ENCODE data around the gene RAD18. TPM values are rescaled to one million over a fixed set of nuclear protein-coding genes. Genes with fewer than 3 reads are reported as not detected.

Gene RAD18
- polyA plus RNA-seq, 1 of the 3 experiments (the other 2 are of a cell fraction): 5.7 TPM

- no peaks in the 10 kb centered on the region for H3K27me3 ChIP-seq (ENCODE audit: insufficient read depth)
- H3F3A ChIP-seq (replicated peaks; ENCODE audit: insufficient read depth): no peaks in the 10 kb centered on the region
- H3K4me2 ChIP-seq: no peak overlapping the region
- no peaks in the 10 kb centered on the region for H3K36me3 ChIP-seq (replicated peaks in 1 of 2; ENCODE audit: control insufficient read depth in 1 of 2, insufficient read depth in 2 of 2, low read length in 1 of 2)
- H3K4me3 ChIP-seq (ENCODE audit: low read depth in 2 of 2, low read length in 1 of 2): no peak overlapping the region
- H3K79me2 ChIP-seq (ENCODE audit: insufficient read depth): no peaks in the 10 kb centered on the region
- no peaks in the 10 kb centered on the region for H3K9me2 ChIP-seq
- no peak overlapping the region for H3K27ac ChIP-seq (ENCODE audit: low read depth in 2 of 2, low read length in 1 of 2)
- no peaks in the 10 kb centered on the region for H4K20me1 ChIP-seq (ENCODE audit: insufficient read depth)
- H3K9ac ChIP-seq: no peak overlapping the region
- ChIA-PET POLR2A (no interaction called here), CTCF (interaction anchor here (1.9 kb wide), 1 partner anchor 87 kb away, joined by 6 read pairs; the partner anchor contains the start of gene OXTR)
- H3K9me3 ChIP-seq: no peaks in the 10 kb centered on the region
- H3K4me1 ChIP-seq (ENCODE audit: control insufficient read depth in 1 of 2, insufficient read depth in 2 of 2, low read depth in 1 of 2, low read length in 1 of 2): peaks cover 0 to 6% of the 10 kb centered on the region in 2 experiments; a peak in 2 of 4 replicates
- WGBS (ENCODE audit: low lambda C conversion rate): 96% methylated on average over 10 of the region's 10 CpGs
- H2AFZ ChIP-seq (ENCODE audit: low read depth): no peak overlapping the region
- TF ChIP-seq ZBTB33 (IDR thresholded peaks at IDR 0.05; ENCODE audit: borderline replicate concordance, low read depth): no peak
- TF ChIP-seq FOXM1 (IDR thresholded peaks at IDR 0.05; ENCODE audit: low read depth): no peak
- TF ChIP-seq POLR2AphosphoS5 (IDR thresholded peaks at IDR 0.05; ENCODE audit: low read depth, low read length): no peak
- TF ChIP-seq USF2 (IDR thresholded peaks at IDR 0.05; ENCODE audit: borderline replicate concordance, low read depth, low read length): no peak
- TF ChIP-seq GABPA (IDR thresholded peaks at IDR 0.05; ENCODE audit: low read depth): no peak
- TF ChIP-seq MEF2A (IDR thresholded peaks at IDR 0.05; ENCODE audit: borderline replicate concordance, low read depth): no peak
- no peak for TF ChIP-seq JUND (IDR thresholded peaks at IDR 0.05)
- no peak for TF ChIP-seq REST (IDR thresholded peaks at IDR 0.05; ENCODE audit: low read depth, low read length)
- TF ChIP-seq SMC3 (IDR thresholded peaks at IDR 0.05; ENCODE audit: low read depth, low read length): no peak
- no peak for TF ChIP-seq EZH2phosphoT487 (IDR thresholded peaks at IDR 0.05; ENCODE audit: borderline replicate concordance, low read depth)
- no peak for TF ChIP-seq GATA2 (CRISPR knock-in tag; IDR thresholded peaks at IDR 0.05)
- no peak for TF ChIP-seq NRF1 (IDR thresholded peaks at IDR 0.05; ENCODE audit: low read depth, low read length)
- no peak for TF ChIP-seq USF1 (IDR thresholded peaks at IDR 0.05; ENCODE audit: borderline replicate concordance, low read depth)
- no peak for TF ChIP-seq TAF1 (IDR thresholded peaks at IDR 0.05; ENCODE audit: borderline replicate concordance, low read depth, low read length)
- no peak for TF ChIP-seq SIN3A (IDR thresholded peaks at IDR 0.05; ENCODE audit: borderline replicate concordance, low read depth, low read length)
- TF ChIP-seq RFX5 (IDR thresholded peaks at IDR 0.05; ENCODE audit: low read length): no peak
- no peak for TF ChIP-seq NFIC (IDR thresholded peaks at IDR 0.05; ENCODE audit: borderline replicate concordance)
- TF ChIP-seq PBX3 (IDR thresholded peaks at IDR 0.05): no peak
- TF ChIP-seq TCF12 (IDR thresholded peaks at IDR 0.05): no peak
- TF ChIP-seq FOSL2 (IDR thresholded peaks at IDR 0.05; ENCODE audit: borderline replicate concordance, low read depth): no peak
- no peak for DNase-seq
These were observed 107.2 kb downstream of the RAD18 start for GRCh38 chr3:8856071-8856470.

Measured in SK-N-SH (cell line).